Kidney (tissue), 14 donors: ENCODE measurements around the gene PXN. TPM values are rescaled to one million over a fixed set of nuclear protein-coding genes. Genes with fewer than 3 reads are reported as not detected.

ENCODE experiments used
- DNase-seq, 5 donors: peaks; one replicate each; pipeline ENCODE4 v3.0.0-alpha.2; 2013 to 2020
- FAIRE-seq: peaks from 2 replicates; lab custom pipeline; 2012; peaks lifted over from hg19 to GRCh38; lab: Jason Lieb, UNC
- H3K27ac ChIP-seq, 2 donors: one replicate each; pipeline ENCODE4 v1.7.0; 2013; ENCODE audit warnings: low read depth in 2 of 2, low read length in 2 of 2, inconsistent platforms in 1 of 2
- H3K27me3 ChIP-seq: one replicate; pipeline ENCODE4 v1.7.1; 2013; ENCODE audit warnings: low read length, inconsistent platforms; ENCODE audit not compliant: control insufficient read depth, insufficient read depth
- H3K36me3 ChIP-seq, 3 donors: one replicate each; pipeline versions ENCODE4 v1.7.0 to v1.7.1; 2013; ENCODE audit warnings: low read length in 3 of 3, control low read depth in 1 of 3, inconsistent platforms in 1 of 3; ENCODE audit not compliant: insufficient read depth in 3 of 3, control insufficient read depth in 2 of 3
- H3K4me1 ChIP-seq, 3 donors: one replicate each; pipeline versions ENCODE4 v1.7.0 to v1.7.1; 2013; ENCODE audit warnings: low read length in 3 of 3, inconsistent platforms in 1 of 3, low read depth in 1 of 3; ENCODE audit not compliant: control insufficient read depth in 2 of 3, insufficient read depth in 2 of 3
- H3K4me3 ChIP-seq, 3 donors: one replicate each; pipeline versions ENCODE4 v1.7.0 to v1.8.1; 2013; ENCODE audit warnings: low read length in 3 of 3, control low read depth in 1 of 3, inconsistent platforms in 1 of 3
- H3K9ac ChIP-seq, 3 donors: one replicate each; pipeline versions ENCODE4 v1.7.0 to v1.7.1; 2013; ENCODE audit warnings: low read length in 3 of 3, control low read depth in 1 of 3, inconsistent platforms in 1 of 3
- H3K9me3 ChIP-seq, 3 donors: one replicate each; pipeline versions ENCODE4 v1.7.0 to v1.7.1; 2013; ENCODE audit warnings: low read length in 3 of 3, control low read depth in 1 of 3, inconsistent platforms in 1 of 3; ENCODE audit not compliant: control insufficient read depth in 2 of 3, insufficient read depth in 1 of 3
- intact Hi-C: fragments of 100-400 bp; cut with DNase I; formaldehyde crosslinking; loops from one replicate; pipeline ENCODE4 v1.11.1; 2022
- polyA plus RNA-seq: library from polyadenylated mRNA; stranded (reverse); fragments of 350-450 nt; fragmentation: Illumina TruSeq; extraction: RNeasy Lipid Tissue Mini Kit (QIAGEN cat#74804); gene quantifications from one replicate; pipeline ENCODE4 v1.2.3, GENCODE V29; 2014; ENCODE audit warnings: low read depth, low replicate concordance; ENCODE audit not compliant: insufficient read depth
- total RNA-seq: library from RNA; stranded (reverse); fragmentation: NEBNext Ultra II Directional; extraction: Animal tissue kit (Norgen Biotek cat#: 25700); gene quantifications from one replicate; pipeline ENCODE4 v1.2.1, GENCODE V29; 2021
- TF ChIP-seq, protein P1 (sequence below): IDR thresholded peaks from 3 replicates; pipeline ENCODE4 v1.5.1; 2012; ENCODE audit warnings: mild to moderate bottlenecking, moderate library complexity, borderline replicate concordance; ENCODE audit not compliant: insufficient read depth; ENCODE audit errors: extremely low read depth
- donor health status: control.
- donor health status: control.
- donor health status: control.
- donor health status: control.
- donor health status: control.
- donor health status: DM: yes; HTN: yes; CAD: no.
- donor health status: Normal renal cell carcinoma (clear cell type).

Gene PXN
- total and polyA plus RNA-seq, 2 donors from 2014 or later = 57.1 to 133 TPM

DNA sequence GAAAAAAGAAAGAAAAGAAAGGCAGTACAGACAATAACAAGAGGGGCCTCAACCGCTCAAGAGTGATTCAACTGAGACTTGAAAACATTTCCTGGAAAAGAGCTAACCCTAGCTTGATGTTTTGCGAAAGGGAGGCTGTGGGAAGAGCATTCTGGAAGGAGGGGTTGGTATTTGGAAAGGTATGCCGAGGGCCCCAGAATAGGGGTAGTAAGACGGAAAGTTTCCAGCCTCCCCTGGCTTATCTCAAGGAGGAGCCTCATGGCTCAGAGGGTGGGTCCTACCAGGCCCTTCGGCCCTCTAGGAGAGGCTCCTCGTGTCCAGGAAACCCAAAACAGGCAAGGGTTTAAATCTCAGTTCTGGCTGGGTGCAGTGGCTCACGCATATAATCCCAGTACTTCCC is 17.8 kb upstream of the PXN start:
- H3K4me1 ChIP-seq = no peaks in the 10 kb centered on the region
- DNase-seq = no peak
- no peaks in the 10 kb centered on the region for H3K9me3 ChIP-seq
- no peak overlapping the region for H3K27ac ChIP-seq
- intact Hi-C loops = no loop called here
- H3K4me3 ChIP-seq = no peak overlapping the region
- no peak overlapping the region for H3K9ac ChIP-seq
- no peak for FAIRE-seq
- no peaks in the 10 kb centered on the region for H3K27me3 ChIP-seq
- TF ChIP-seq, protein P1, sequence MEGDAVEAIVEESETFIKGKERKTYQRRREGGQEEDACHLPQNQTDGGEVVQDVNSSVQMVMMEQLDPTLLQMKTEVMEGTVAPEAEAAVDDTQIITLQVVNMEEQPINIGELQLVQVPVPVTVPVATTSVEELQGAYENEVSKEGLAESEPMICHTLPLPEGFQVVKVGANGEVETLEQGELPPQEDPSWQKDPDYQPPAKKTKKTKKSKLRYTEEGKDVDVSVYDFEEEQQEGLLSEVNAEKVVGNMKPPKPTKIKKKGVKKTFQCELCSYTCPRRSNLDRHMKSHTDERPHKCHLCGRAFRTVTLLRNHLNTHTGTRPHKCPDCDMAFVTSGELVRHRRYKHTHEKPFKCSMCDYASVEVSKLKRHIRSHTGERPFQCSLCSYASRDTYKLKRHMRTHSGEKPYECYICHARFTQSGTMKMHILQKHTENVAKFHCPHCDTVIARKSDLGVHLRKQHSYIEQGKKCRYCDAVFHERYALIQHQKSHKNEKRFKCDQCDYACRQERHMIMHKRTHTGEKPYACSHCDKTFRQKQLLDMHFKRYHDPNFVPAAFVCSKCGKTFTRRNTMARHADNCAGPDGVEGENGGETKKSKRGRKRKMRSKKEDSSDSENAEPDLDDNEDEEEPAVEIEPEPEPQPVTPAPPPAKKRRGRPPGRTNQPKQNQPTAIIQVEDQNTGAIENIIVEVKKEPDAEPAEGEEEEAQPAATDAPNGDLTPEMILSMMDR = no peak
- no peaks in the 10 kb centered on the region for H3K36me3 ChIP-seq

DNA sequence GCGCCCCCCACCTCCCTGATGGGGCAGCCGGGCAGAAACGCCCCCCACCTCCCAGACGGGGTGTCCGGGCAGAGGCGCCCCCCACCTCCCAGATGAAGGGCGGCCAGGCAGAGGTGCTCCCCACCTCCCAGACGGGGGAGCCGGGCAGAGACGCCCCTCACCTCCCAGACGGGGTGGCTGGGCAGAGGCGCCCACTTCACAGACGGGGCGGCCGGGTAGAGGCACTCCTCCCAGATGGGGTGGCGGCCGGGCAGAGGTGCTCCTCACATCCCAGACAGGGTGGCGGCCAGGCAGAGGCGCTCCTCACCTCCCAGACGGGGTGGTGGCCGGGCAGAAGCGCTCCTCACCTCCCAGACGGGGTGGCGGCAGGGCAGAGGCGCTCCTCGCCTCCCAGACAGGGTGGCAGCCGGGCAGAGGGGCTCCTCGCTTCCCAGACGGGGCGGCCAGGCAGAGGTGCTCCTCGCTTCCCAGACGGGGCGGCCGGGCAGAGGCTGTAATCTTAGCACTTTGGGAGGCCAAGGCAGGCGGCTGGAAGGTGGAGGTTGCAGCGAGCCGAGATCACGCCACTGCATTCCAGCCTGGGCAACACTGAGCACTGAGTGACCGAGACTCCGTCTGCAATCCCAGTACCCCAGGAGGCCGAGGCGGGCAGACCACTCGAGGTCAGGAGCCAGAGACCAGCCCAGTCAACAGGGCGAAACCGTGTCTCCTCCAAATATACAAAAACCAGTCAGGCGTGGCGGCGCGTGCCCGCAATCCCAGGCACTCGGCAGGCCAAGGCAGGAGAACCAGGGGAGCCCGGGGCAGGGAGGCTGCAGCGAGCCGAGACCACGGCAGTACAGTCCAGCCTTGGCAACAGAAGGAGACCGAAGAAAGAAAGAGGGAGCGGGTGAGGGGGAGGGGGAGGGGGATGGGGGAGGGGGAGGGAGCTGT is 12.9 kb upstream of the PXN start:
- Histone ChIP-seq H3K27me3 (no peaks in the 10 kb centered on the region), H3K9ac (no peak overlapping the region), H3K4me3 (no peak overlapping the region), H3K9me3 (no peaks in the 10 kb centered on the region), H3K27ac (no peak overlapping the region), H3K36me3 (no peaks in the 10 kb centered on the region), H3K4me1 (no peaks in the 10 kb centered on the region)
- intact Hi-C loops = no loop called here
- FAIRE-seq = no peak
- DNase-seq = no peak
- TF ChIP-seq, protein P1 = no peak

DNA sequence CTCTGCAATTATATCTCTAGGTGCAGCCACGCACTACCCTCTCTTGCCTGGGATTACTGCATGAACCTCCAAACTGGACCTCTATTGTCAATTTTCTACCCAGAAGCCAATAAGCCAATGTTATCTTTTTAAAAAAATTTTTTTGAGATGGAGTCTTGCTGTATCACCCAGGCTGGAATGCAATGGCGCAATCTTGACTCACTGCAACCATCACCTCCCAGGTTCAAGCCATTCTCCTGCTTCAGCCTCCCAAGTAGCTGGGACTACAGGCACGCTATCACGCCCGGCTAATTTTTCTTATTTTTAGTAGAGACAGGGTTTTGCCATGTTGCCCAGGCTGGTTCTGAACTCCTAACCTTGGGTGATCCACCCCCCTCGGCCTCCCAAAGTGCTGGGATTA is 11.2 kb upstream of the PXN start:
- intact Hi-C loops = no loop called here
- Histone ChIP-seq H3K27ac (no peak overlapping the region), H3K4me3 (no peak overlapping the region), H3K27me3 (no peaks in the 10 kb centered on the region), H3K9me3 (no peaks in the 10 kb centered on the region), H3K9ac (no peak overlapping the region), H3K4me1 (no peaks in the 10 kb centered on the region), H3K36me3 (no peaks in the 10 kb centered on the region)
- FAIRE-seq (no peak), DNase-seq (no peak)
- TF ChIP-seq, protein P1 = no peak
